ENCODE results near the gene POTEF.
"Not testable (repeated sequence)": the region's sequence is repeated elsewhere in the genome, so short reads cannot be mapped to it uniquely, and the experiment has no call there.

Gene POTEF

DNA sequence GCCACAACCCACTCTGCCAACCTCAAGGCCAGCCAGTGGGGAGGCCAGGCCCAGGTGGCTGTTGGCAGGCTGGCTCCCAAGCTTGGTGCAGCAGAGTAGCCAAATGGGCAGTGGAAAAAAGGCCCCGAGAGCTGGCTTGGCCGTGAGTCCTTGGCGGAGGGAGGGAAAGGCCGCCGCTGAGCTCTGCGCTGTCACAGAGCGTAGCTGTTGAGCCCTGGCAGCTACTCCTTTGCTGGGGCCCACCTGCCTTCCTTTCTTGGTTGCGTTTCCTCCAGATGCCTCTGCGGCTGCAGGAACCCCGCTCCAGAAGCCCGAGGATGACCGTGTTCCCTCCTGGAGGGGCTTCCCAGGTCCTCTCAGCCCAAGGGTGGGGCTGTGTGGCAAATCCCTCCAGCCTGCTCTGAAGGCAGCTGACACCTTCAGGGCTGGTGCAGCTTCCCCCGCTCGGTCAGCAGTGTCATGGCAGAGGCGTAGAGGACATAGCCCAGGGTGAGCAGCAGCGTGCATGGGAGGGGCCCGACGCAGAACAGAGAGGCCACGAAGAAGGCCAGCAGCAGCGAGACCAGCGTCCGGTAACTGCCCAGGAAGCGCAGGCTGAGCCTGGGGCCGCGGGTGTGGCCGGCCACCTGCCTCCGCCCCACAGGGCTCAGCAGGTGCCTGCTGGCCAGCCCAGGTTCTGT lies 23.3 kb upstream of the POTEF start:
- not testable (repeated sequence) for FAIRE-seq

GRCh38 chr2:130151145-130151512 lies 22.1 kb upstream of the POTEF start:
- not testable (repeated sequence) for FAIRE-seq

DNA sequence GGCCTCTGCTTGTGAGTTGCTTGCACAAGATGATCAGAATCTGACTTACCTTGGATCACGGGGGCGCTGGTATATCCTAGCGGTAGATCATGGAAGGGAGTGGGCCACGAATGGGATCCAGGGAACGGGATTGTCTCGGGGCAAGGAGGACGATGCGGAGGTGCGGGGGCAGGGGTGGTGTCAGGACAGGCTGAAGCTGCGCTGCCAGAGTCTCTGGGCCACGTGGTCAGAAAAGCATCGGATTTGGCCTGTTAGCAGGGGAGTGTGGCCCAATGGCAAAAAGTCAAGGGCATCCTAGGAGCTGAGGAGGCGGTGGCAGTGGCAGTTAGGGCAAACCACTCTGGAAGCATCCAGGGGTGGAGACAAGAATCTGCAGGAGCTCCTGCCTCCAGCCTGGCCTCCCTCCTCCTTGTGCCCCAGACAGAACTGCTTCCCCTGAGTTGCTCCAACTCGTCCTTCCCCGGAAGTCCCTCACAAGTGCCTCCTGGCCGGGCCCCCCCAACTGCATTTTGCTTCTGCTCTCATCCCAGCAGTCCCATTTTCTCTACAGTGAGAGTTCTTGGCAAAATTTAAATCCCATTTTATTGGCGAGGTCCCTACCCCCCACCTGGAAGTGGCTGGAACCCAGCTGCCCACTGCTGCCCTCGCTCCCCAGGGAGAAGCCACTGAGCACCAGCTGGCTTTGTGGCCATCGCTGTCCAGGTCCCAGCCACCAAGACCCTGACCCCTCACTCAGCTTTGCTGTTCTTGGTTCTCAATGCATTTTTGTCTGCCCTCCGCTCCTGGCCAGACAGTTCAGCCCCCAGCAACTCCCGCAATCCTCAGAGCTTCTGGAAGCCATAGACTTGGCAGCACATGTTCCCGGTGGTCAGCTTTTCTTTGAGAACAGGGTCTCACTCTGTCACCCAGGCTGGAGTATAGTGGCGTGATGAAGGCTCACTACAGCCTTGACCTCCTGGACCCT lies 21.4 kb upstream of the POTEF start:
- no peak for FAIRE-seq

GRCh38 chr2:130148515-130148914 lies 19.5 kb upstream of the POTEF start:
- FAIRE-seq, result not testable (repeated sequence)

GRCh38 chr2:130145006-130145414 lies 16.0 kb upstream of the POTEF start, which contains the start of gene CCDC74B:
Gene CCDC74B (minus strand): TSS chr2:130145112. CDS start chr2:130144996, 116 bp downstream.
- not testable (repeated sequence) for FAIRE-seq

DNA sequence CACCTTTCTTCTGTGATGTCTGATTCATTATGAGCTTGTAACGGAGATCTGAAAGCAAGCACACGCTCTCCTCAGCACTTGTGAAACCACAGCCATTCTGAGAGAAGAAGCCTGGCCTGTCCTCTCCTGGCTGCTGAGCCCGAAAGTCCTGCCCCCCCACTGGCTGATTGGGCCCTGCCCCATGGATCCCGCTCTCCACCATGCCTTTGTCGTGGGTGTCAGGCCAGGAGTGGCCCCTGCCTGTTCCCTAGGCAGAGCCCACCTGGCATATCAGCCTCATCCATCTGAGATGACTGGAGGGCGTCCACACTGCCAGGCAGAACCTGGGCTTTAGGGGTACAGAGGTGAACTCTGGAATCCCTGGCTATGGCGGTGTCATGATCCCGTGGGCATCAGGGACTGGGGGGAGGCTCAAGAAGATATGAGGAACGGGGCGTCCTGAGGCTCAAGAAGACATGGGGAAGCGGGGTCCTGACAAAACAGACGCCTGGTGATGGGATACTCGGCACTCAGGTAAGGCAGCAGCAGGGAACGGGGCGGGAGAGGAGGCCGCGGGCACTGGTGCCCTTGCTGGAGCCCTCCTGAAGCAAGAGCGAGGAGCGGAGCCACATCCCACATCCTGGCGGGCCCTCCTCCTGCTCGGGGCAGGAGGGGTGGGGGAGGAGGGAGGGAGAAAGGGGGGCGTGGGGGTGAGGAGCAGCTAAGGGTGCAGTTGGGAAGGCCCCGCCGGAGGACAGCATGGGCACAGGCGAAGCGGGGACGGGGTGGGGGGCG lies 14.4 kb upstream of the POTEF start:
- not testable (repeated sequence) for FAIRE-seq

DNA sequence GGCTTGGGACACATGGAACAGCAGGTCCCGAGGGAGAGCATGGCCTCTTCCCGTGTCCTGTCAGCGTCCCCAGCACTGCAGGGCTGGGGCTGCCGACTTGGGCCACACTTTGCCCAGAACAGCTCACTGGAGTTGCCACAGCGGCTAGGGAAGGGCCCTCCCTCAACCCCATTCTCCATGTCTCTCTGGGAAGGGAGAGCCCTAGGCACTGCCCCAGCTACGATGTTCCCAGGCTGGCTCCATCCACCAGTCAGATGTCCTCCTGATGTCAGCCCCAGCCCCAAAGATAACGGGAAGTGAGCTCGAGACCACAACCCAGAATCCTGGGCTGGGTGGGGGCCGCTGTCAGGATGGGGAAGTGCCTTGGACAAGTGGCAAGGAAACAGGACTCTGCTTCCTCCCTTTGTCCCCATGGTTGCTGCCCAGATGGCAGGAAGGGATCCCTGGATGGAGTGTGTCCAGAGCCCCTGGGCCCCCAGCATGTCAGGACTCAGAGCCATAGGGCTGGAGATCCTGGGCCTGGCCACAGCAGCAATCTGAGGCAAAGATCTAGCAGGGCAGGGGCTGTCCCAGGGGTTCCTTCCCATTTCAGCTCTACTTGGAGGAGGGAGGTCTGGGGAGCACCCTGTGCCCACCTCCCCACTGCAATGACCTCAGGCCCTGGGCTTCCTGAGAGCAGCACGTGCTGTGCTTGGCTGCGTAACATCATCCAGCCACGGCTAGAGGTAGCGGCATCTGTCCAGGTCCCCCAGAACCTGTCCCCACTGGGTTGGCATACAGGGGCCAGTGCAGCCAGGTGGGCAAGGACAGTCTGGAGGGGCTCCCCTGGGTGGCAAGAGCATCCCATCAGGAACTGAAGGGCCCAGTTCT lies 13.6 kb upstream of the POTEF start:
- FAIRE-seq, result not testable (repeated sequence)

DNA sequence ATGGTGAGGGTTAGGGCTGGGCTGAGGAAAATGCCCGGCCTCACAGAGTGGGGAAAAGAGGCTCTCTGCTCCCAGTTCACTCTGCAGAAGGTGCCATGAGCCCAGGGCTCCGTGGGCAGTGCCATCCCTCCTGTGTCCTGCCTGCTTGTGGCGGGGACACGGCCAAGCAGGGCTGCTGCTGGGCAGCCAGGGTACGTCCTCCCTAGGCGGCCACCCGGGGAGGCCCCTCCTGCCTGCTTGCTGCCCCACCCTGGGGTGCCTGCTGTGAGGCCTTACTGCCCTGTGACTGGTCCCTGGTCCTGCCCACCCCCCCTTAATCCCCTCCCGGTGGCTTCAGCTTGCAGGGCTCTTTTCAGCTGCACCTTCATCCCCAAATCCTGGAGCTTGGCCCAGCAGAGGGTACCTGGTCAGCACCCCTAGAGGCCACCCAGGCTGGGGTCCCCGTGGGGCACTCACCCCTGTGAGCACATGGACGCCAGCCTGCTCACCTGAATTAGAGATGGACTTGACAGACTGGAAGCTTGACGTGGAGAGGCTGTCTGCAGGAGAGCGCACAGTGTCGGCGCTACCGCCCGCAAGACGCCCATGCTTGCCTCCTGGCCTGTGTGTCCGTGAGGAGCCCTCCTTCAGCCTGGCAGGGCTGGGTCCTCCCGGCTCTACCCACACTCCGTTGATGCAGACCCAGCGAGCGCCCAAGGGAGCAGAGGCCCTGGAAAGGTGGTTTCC lies 12.8 kb upstream of the POTEF start:
- FAIRE-seq, result not testable (repeated sequence)

- FAIRE-seq, result not testable (repeated sequence)
Measured at GRCh38 chr2:130141002-130141401, 12.0 kb upstream of the POTEF start.

- FAIRE-seq, result not testable (repeated sequence)
Measured at GRCh38 chr2:130140516-130140915, 11.5 kb upstream of the POTEF start.

DNA sequence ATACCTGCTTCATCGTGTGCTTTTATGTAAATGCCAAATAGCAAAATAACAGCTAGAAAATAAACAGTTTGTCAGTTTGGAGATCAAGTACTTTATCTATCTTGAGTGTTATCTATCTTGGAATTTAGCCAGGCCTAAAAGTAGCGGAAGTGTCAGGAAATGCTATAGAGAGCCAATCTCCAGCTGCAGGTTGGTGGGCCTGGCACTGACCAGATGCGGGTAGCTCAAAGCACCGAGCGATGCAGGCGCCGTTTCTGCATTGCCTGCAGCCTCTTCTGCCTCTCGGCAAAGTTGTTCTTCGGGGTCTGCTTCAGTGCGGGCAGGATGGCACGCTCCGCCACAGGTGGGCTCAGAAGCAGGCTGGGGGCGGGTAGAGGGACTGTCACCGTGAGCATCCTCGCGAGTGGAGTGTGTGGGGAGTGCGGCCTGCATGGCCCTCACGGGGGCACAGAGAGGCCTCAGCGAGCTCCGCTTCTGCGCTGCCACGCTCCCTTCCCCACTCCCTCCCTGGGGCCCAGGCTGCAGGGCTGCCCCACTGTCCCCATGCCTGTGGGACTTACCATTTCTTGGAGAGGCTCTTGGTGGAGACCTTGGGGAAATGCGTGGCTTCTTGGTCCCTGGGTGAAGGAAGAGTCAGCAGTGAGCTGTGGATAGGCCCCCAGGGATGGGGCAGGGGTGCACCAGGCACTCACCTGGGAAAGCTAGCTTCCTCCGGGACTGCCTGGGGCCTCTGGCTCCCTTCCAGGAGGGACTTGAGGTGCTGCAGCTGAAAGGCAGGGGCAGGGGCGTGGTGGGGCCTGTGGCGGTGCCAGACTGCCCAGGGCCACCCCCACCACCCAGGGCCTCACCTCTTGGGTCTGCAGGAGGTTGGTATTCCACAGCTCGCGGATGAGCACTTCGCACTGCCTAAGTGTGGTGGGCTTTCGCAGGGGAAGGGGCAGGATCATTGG lies 10.6 kb upstream of the POTEF start:
- not testable (repeated sequence) for FAIRE-seq

- not testable (repeated sequence) for FAIRE-seq
Measured at GRCh38 chr2:130138841-130139251, 9.8 kb upstream of the POTEF start.

- not testable (repeated sequence) for FAIRE-seq
Measured at GRCh38 chr2:130138326-130138725, 9.3 kb upstream of the POTEF start.

- FAIRE-seq, result not testable (repeated sequence)
Measured at GRCh38 chr2:130137118-130137517, 8.1 kb upstream of the POTEF start.

- FAIRE-seq, result not testable (repeated sequence)
Measured at GRCh38 chr2:130136546-130136945, 7.5 kb upstream of the POTEF start.

- no peak for FAIRE-seq
Measured at GRCh38 chr2:130135692-130136541, 6.9 kb upstream of the POTEF start.

GRCh38 chr2:130128464-130128863 lies 558 bp downstream of the POTEF start:
- not testable (repeated sequence) for FAIRE-seq

DNA sequence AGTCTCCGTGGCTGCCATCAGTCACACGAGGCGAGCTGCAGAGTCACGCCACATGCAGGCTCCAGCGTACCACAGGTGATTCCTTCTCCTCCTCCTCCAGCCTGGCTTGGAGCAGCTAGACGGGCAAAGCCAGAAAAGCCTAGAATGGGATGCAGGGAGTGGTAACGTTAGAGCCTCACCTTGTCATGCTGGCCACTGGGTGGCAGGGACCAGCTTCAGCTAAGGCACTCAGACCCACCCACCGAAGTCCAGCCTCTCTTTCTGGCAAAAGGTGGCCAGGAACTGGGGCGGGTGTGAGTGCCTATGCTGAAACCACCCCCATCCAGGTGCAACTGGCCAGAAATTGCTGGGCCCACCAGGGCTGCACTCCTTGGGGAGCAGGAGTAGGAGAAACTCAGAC lies 1.3 kb downstream of the POTEF start:
- FAIRE-seq, result not testable (repeated sequence)

GRCh38 chr2:130120924-130121323 lies 8.1 kb downstream of the POTEF start:
- FAIRE-seq, result not testable (repeated sequence)
